Neural crest cell (in vitro differentiated cells): ENCODE measurements around the gene AOC3. TPM values are rescaled to one million over a fixed set of nuclear protein-coding genes. Genes with fewer than 3 reads are reported as not detected.

ENCODE experiments used
- DNase-seq: peaks from one replicate; pipeline ENCODE4 v3.0.0; 2021; ENCODE audit warnings: low read depth, mixed read lengths, low spot score
- H3K27ac Mint-ChIP-seq: one replicate; pipeline ENCODE4 v1.8.0; 2021; ENCODE audit warnings: mild to moderate bottlenecking, mixed read lengths; ENCODE audit not compliant: unreplicated experiment
- H3K27me3 Mint-ChIP-seq: 2 replicates; pipeline ENCODE4 v1.8.0; 2021; ENCODE audit warnings: low read depth, mild to moderate bottlenecking, mixed read lengths
- H3K36me3 Mint-ChIP-seq: 2 replicates; pipeline ENCODE4 v1.8.0; 2021; ENCODE audit warnings: low read depth, mild to moderate bottlenecking, mixed read lengths
- H3K4me1 Mint-ChIP-seq: 2 replicates; pipeline ENCODE4 v1.8.0; 2021; ENCODE audit warnings: mixed read lengths
- H3K4me3 Mint-ChIP-seq: one replicate; pipeline ENCODE4 v1.8.0; 2021; ENCODE audit warnings: mild to moderate bottlenecking, mixed read lengths
- H3K9me3 Mint-ChIP-seq: 2 replicates; pipeline ENCODE4 v1.8.0; 2021; ENCODE audit warnings: mixed read lengths
- total RNA-seq: library from RNA; stranded (reverse); gene quantifications from 2 replicates; pipeline ENCODE4 v1.2.1, GENCODE V29; 2021
- TF ChIP-seq, protein P1 (sequence below): fragments of 200-600 bp; sonication (generic); conservative IDR thresholded peaks from 2 replicates; pipeline ENCODE4 v1.5.0; 2021; ENCODE audit warnings: antibody characterized with exemption, mild to moderate bottlenecking

The AOC3 gene
- total RNA-seq, 1 donor from 2014 or later = 1.1 TPM

DNA sequence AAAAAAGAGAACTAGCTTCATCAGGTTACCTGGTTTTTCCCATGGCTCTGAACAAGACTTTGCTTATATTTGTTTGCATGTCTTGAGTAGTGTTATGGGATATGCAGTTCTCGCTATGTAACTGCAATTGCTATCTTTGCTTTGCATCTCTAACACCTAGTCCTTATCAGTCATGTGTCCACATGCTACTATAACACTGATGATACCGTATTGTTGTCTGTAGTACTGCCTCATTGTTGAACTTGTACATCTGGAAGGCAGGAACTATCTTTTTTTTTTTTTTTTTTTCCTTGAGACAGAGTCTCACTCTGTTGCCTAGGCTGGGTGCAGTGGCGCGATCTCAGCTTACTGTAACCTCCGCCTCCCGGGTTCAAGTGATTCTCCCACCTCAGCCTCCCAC, 15.3 kb upstream of the AOC3 start:
- no peak for DNase-seq
- TF ChIP-seq, protein P1, sequence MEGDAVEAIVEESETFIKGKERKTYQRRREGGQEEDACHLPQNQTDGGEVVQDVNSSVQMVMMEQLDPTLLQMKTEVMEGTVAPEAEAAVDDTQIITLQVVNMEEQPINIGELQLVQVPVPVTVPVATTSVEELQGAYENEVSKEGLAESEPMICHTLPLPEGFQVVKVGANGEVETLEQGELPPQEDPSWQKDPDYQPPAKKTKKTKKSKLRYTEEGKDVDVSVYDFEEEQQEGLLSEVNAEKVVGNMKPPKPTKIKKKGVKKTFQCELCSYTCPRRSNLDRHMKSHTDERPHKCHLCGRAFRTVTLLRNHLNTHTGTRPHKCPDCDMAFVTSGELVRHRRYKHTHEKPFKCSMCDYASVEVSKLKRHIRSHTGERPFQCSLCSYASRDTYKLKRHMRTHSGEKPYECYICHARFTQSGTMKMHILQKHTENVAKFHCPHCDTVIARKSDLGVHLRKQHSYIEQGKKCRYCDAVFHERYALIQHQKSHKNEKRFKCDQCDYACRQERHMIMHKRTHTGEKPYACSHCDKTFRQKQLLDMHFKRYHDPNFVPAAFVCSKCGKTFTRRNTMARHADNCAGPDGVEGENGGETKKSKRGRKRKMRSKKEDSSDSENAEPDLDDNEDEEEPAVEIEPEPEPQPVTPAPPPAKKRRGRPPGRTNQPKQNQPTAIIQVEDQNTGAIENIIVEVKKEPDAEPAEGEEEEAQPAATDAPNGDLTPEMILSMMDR = no peak
- Mint-ChIP-seq H3K4me3 (peak overlapping the region; percentile 72), H3K27ac (no peak overlapping the region), H3K4me1 (peaks cover 21% of the 10 kb centered on the region), H3K27me3 (no peaks in the 10 kb centered on the region), H3K36me3 (peaks cover 16% of the 10 kb centered on the region), H3K9me3 (no peaks in the 10 kb centered on the region)

DNA sequence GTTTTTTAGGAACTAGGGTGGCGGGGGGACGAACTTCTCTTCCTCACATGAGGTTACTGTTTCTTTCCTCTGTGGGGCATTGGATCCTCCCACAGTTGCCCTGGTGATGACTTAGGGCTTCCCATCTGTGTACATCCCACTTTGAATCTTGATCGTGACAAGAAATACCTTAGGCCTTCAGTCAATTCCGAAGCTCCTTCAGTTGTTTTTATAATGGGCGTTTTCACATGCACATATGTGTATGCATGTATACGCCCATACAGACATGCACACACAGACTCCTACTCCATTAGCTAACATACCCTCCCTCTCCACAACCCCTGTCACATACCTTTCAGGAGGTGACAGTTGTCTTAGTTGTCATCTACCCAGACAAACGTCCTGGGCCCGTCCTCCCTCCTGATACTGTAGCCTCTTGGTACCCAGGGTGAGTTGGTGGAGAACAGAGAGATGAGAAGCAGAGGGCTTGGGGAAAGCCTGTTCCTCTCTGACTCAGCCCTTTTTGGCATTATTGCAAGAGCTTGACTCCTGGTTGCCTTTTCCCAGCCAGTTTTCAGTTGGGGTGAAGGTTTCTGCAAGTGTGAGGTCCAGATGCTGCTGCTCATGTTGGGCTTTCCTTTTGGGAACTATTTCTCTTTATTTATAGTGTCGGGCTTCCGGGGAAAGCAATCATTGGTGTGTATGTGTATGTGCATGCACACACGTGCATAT, 8.9 kb upstream of the AOC3 start:
- Mint-ChIP-seq H3K4me1 (no peaks in the 10 kb centered on the region), H3K9me3 (no peaks in the 10 kb centered on the region), H3K27ac (no peak overlapping the region), H3K36me3 (peaks cover 13% of the 10 kb centered on the region), H3K4me3 (no peak overlapping the region), H3K27me3 (no peaks in the 10 kb centered on the region)
- DNase-seq = no peak
- TF ChIP-seq, protein P1 = no peak

DNA sequence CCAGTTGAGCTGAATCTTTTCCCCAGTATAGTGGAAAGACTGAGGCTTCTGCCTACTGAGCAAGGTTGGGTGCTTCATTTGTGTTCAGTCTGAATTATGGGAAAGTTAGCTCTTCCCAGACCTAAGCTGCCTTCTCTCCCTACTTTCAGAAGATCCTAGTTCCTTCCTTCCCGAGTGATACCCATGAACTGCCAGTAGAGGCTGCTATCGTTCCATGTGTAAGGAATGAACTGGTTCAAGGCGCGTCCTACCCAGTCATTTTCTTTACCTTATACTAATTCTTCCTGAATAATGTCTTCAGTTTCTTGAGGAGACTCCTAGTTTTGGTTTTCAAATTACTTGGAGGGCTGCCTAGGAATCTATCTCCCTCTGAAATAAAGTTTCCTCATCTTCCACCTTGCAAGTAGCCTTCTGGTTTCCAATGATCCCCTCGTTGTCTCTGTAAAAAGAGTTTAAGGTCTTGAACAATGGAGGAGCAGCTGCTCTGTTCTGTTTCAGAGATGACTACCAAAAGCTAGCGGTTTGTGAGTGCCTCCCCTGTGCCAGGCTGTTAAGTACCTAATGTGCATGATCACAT, 7.6 kb upstream of the AOC3 start:
- Mint-ChIP-seq H3K27ac (no peak overlapping the region), H3K36me3 (peaks cover 10% of the 10 kb centered on the region), H3K4me1 (no peaks in the 10 kb centered on the region), H3K9me3 (no peaks in the 10 kb centered on the region), H3K27me3 (no peaks in the 10 kb centered on the region), H3K4me3 (peak overlapping the region; percentile 49)
- TF ChIP-seq, protein P1 = peak; percentile 85
- peak; percentile 39 for DNase-seq

DNA sequence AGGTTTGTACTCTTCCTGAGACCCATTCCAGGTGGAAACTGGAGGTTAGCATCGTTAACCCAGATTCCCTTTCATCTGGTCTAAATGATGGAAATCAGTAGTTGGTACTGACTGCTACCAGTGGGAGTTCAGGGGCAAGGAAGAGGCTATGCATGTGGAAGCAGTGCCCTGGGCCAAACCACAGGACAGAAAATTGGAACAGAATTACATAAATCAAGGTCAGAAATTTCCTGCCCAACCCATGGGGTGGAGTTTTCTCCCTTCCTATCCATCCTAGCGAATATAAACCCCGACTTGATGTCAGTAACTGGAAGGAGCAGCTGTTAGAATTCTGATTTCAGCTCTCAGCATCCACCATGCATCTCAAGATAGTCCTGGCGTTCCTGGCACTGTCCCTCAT, 6.7 kb upstream of the AOC3 start, which contains the start of gene AOC2:
AOC2 (plus strand) TSS at position 310 of the 400 bp plus-strand sequence; CDS start at position 357, 47 bp downstream.
- no peak for DNase-seq
- Mint-ChIP-seq H3K27me3 (no peaks in the 10 kb centered on the region), H3K4me3 (peak within 1 kb of the TSS; percentile 49), H3K9me3 (no peaks in the 10 kb centered on the region), H3K36me3 (peaks cover 3% of the 10 kb centered on the region), H3K27ac (no peak within 1 kb of the TSS), H3K4me1 (no peaks in the 10 kb centered on the region)
- TF ChIP-seq, protein P1 = no peak

DNA sequence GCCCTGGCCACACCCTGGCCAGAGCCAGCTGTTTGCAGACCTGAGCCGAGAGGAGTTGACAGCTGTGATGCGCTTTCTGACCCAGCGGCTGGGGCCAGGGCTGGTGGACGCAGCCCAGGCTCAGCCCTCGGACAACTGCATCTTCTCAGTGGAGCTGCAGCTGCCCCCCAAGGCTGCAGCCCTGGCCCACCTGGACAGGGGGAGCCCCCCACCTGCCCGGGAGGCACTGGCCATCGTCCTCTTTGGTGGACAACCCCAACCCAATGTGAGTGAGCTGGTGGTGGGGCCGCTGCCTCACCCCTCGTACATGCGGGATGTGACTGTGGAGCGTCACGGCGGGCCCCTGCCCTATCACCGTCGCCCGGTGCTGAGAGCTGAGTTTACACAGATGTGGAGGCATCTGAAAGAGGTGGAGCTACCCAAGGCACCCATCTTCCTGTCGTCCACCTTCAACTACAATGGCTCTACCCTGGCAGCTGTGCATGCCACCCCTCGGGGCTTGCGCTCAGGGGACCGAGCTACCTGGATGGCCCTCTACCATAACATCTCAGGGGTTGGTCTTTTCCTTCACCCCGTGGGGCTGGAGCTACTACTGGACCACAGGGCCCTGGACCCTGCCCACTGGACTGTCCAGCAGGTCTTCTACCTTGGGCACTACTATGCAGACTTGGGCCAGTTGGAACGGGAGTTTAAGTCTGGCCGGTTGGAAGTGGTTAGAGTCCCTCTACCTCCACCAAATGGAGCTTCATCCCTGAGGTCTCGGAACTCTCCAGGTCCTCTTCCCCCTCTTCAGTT, 6.0 kb upstream of the AOC3 start:
- Mint-ChIP-seq H3K4me1 (no peaks in the 10 kb centered on the region), H3K36me3 (no peaks in the 10 kb centered on the region), H3K27ac (no peak overlapping the region), H3K9me3 (no peaks in the 10 kb centered on the region), H3K4me3 (no peak overlapping the region), H3K27me3 (no peaks in the 10 kb centered on the region)
- DNase-seq = no peak
- TF ChIP-seq, protein P1 = no peak
